Gastroesophageal sphincter (tissue), 4 donors: ENCODE results near the gene CSF1. TPM values are rescaled to one million over a fixed set of nuclear protein-coding genes. Genes with fewer than 3 reads are reported as not detected.

Source experiments
- ATAC-seq: fragments of 150-250 bp; one replicate; pipeline ENCODE4 v1.9.1; 2016; ENCODE audit warnings: mild to moderate bottlenecking, moderate library complexity
- H3K27ac ChIP-seq, 4 donors: fragments of 200-600 bp; sonication (generic) in 3 of 4; 1 replicate in 3 of 4; 2 replicates in 1 of 4; pipeline ENCODE4 v1.5.1; 2016 to 2019
- H3K27me3 ChIP-seq: fragments of 200-600 bp; sonication (generic); one replicate; pipeline ENCODE4 v1.5.1; 2019
- H3K36me3 ChIP-seq, 2 donors: fragments of 200-600 bp; sonication (generic); one replicate each; pipeline ENCODE4 v1.5.1; 2019; ENCODE audit warnings: control low read depth in 1 of 2
- H3K4me1 ChIP-seq, 3 donors: fragments of 200-600 bp; sonication (generic); 1 replicate in 2 of 3; 2 replicates in 1 of 3; pipeline ENCODE4 v1.5.1; 2016 to 2019; ENCODE audit warnings: control low read depth in 2 of 3
- H3K4me3 ChIP-seq, 2 donors: fragments of 200-600 bp; sonication (generic); one replicate each; pipeline ENCODE4 v1.5.1; 2019; ENCODE audit warnings: mild to moderate bottlenecking in 1 of 2, moderate library complexity in 1 of 2
- H3K9me3 ChIP-seq, 3 donors: fragments of 200-600 bp; sonication (generic); one replicate each; pipeline ENCODE4 v1.5.1; 2017 to 2019; ENCODE audit warnings: control low read depth in 2 of 3
- EP300 ChIP-seq: sonication (generic); formaldehyde crosslinking; IDR thresholded peaks from one replicate; pipeline ENCODE4 v1.6.1; 2017; ENCODE audit warnings: antibody characterized with exemption, mild to moderate bottlenecking
- POLR2A ChIP-seq, 2 donors: fragments of 450-650 bp; IDR thresholded peaks; one replicate each; pipeline ENCODE4 v1.6.1; 2017; ENCODE audit warnings: antibody characterized with exemption in 2 of 2, mild to moderate bottlenecking in 2 of 2, moderate library complexity in 1 of 2
- POLR2AphosphoS5 ChIP-seq: sonication (generic); formaldehyde crosslinking; IDR thresholded peaks from one replicate; pipeline ENCODE4 v1.6.1; 2017; ENCODE audit warnings: antibody characterized with exemption
- WGBS, 2 donors: methylation state at CpG; one replicate each; pipeline ENCODE4 v1.1.5; 2018; ENCODE audit warnings: low coverage in 1 of 2; 5-methylcytosine and 5-hydroxymethylcytosine counted together
- total RNA-seq, 4 donors: library from RNA; depleted of rRNA; stranded (reverse); fragments of >200 nt; gene quantifications; one replicate each; pipeline ENCODE4 v1.1.0, GENCODE V29; 2016
- TF ChIP-seq, protein P1 (sequence below), 4 experiments: fragments of 200-600 bp in 2 of 4; fragments of 450-650 bp in 2 of 4; sonication (generic) in 1 of 4; IDR thresholded peaks; one replicate each; pipeline ENCODE4 v1.5.1; 2017 to 2019; ENCODE audit warnings: antibody characterized with exemption in 4 of 4, mild to moderate bottlenecking in 2 of 4, moderate library complexity in 2 of 4

Gene CSF1
- total RNA-seq, 4 donors from 2014 or later, result 29.6 to 50.8 (median 45.9) TPM

DNA sequence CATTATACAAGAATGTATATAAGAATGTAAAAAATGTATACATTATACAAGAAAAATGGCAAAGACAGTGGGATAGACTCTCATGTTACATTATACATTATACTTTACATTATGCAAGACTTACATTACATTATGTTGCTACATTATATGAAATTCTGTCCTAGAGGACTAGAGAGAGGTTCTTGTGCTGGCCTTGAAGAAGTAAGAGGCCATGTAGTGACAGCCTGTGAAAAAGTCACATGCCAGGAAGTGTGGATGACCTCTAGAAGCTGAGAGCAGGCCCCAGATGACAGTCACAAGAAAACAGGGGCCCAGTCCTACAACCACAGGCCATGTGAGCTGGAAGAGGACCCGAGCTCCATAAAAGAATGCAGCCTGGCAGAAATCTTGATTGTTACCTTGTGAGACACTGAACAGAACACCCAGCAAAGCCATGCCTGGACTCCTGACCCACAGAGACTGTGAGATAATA, 43.4 kb downstream of the CSF1 start:
- no peaks in the 10 kb centered on the region for H3K9me3 ChIP-seq
- TF ChIP-seq, protein P1, sequence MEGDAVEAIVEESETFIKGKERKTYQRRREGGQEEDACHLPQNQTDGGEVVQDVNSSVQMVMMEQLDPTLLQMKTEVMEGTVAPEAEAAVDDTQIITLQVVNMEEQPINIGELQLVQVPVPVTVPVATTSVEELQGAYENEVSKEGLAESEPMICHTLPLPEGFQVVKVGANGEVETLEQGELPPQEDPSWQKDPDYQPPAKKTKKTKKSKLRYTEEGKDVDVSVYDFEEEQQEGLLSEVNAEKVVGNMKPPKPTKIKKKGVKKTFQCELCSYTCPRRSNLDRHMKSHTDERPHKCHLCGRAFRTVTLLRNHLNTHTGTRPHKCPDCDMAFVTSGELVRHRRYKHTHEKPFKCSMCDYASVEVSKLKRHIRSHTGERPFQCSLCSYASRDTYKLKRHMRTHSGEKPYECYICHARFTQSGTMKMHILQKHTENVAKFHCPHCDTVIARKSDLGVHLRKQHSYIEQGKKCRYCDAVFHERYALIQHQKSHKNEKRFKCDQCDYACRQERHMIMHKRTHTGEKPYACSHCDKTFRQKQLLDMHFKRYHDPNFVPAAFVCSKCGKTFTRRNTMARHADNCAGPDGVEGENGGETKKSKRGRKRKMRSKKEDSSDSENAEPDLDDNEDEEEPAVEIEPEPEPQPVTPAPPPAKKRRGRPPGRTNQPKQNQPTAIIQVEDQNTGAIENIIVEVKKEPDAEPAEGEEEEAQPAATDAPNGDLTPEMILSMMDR (IDR thresholded peaks at IDR 0.05), result no peak
- TF ChIP-seq EP300 (no peak), POLR2A (IDR thresholded peaks at IDR 0.05) (no peak), POLR2AphosphoS5 (no peak)
- no peak for ATAC-seq
- 25 to 40% methylated on average over 1 of the region's 1 CpG for WGBS, 2 donors
- no peaks in the 10 kb centered on the region for H3K36me3 ChIP-seq
- H3K27ac ChIP-seq, result no peak overlapping the region
- H3K27me3 ChIP-seq, result no peaks in the 10 kb centered on the region
- no peak overlapping the region for H3K4me3 ChIP-seq
- H3K4me1 ChIP-seq, result peaks cover 0 to 5% (median 0%) of the 10 kb centered on the region in 3 donors

- H3K9me3 ChIP-seq, result no peaks in the 10 kb centered on the region
- WGBS, 2 donors, result 0 to 100% methylated on average over 1 of the region's 1 CpG
- peaks cover 0 to 23% (median 3%) of the 10 kb centered on the region in 3 donors for H3K4me1 ChIP-seq
- no peaks in the 10 kb centered on the region for H3K27me3 ChIP-seq
- TF ChIP-seq POLR2AphosphoS5 (no peak), POLR2A (IDR thresholded peaks at IDR 0.05) (no peak), EP300 (no peak)
- TF ChIP-seq, protein P1 (IDR thresholded peaks at IDR 0.05), result no peak
- H3K4me3 ChIP-seq, result no peak overlapping the region
- no peaks in the 10 kb centered on the region for H3K36me3 ChIP-seq
- no peak for ATAC-seq
- H3K27ac ChIP-seq, result peak overlapping the region in 1 of 4 donors; percentile 18
Measured at GRCh38 chr1:109959632-109959973, 49.0 kb downstream of the CSF1 start.

- H3K4me1 ChIP-seq, result peaks cover 0 to 23% (median 3%) of the 10 kb centered on the region in 3 donors
- no peak overlapping the region for H3K4me3 ChIP-seq
- no peaks in the 10 kb centered on the region for H3K27me3 ChIP-seq
- WGBS, 2 donors, result 56 to 66% methylated on average over 5 to 7 of the region's 7 CpGs
- H3K27ac ChIP-seq, result peak overlapping the region in 1 of 4 donors; percentile 18
- H3K36me3 ChIP-seq, result no peaks in the 10 kb centered on the region
- no peaks in the 10 kb centered on the region for H3K9me3 ChIP-seq
- TF ChIP-seq EP300 (no peak), POLR2A (IDR thresholded peaks at IDR 0.05) (no peak), POLR2AphosphoS5 (no peak)
- TF ChIP-seq, protein P1 (IDR thresholded peaks at IDR 0.05), result no peak
- ATAC-seq, result peak; percentile 57
Measured at GRCh38 chr1:109959974-109960744, 49.5 kb downstream of the CSF1 start.

- no peaks in the 10 kb centered on the region for H3K27me3 ChIP-seq
- peaks cover 0 to 23% (median 3%) of the 10 kb centered on the region in 3 donors for H3K4me1 ChIP-seq
Measured at GRCh38 chr1:109960745-109961094, 50.1 kb downstream of the CSF1 start.

DNA sequence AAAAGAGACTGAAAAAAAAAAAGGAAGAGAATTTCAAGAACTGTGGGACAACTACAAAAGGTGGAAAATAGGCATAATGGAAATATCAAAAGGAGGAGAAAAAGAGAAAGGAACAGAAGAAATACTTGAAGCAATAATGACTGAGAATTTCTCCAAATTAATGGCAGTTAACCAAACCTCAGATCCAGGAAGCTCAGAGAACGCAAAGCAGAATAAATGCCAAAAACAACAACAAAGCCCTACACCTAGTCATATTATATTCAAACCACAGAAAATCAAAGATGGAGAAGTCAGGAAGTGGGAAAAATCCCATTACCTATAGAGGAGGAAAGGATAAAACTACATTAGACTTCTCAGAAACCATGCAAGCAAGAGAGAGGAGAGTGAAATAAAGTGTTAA, 53.2 kb downstream of the CSF1 start:
- no peak for ATAC-seq

More at GRCh38 chr1:109960745-109961094, 50.1 kb downstream of the CSF1 start:
- H3K27ac ChIP-seq, result no peak overlapping the region
- no peaks in the 10 kb centered on the region for H3K9me3 ChIP-seq
- H3K4me3 ChIP-seq, result no peak overlapping the region
- 33 to 56% methylated on average over 1 of the region's 1 CpG for WGBS, 2 donors
- no peaks in the 10 kb centered on the region for H3K36me3 ChIP-seq
- TF ChIP-seq, protein P1 (IDR thresholded peaks at IDR 0.05), result no peak
- ATAC-seq, result no peak

More for the DNA sequence above, 53.2 kb downstream of the CSF1 start:
- H3K9me3 ChIP-seq, result no peaks in the 10 kb centered on the region
- WGBS, 2 donors, result 60 to 81% methylated on average over 1 of the region's 1 CpG
- H3K27me3 ChIP-seq, result no peaks in the 10 kb centered on the region
- H3K4me3 ChIP-seq, result no peak overlapping the region
- H3K4me1 ChIP-seq, result peaks cover 0 to 23% (median 3%) of the 10 kb centered on the region in 3 donors
- H3K27ac ChIP-seq, result no peak overlapping the region
- H3K36me3 ChIP-seq, result no peaks in the 10 kb centered on the region
- TF ChIP-seq POLR2A (IDR thresholded peaks at IDR 0.05) (no peak), EP300 (no peak), POLR2AphosphoS5 (no peak)
- TF ChIP-seq, protein P1 (IDR thresholded peaks at IDR 0.05), result no peak
